ENCODE data around the gene SFTPB. TPM values are rescaled to one million over a fixed set of nuclear protein-coding genes. Genes with fewer than 3 reads are reported as not detected.

The SFTPB gene
- total RNA-seq, 1 experiment from 2014 or later, result not detected

- Histone ChIP-seq H3K9me2 (ENCODE audit: insufficient read depth) (no peaks in the 10 kb centered on the region), H3K79me2 (ENCODE audit: low read depth) (no peaks in the 10 kb centered on the region), H3K27ac (peak overlapping the region; percentile 47), H3K4me3 (no peak overlapping the region), H3K9me3 (ENCODE audit: insufficient read depth, low read depth) (no peaks in the 10 kb centered on the region), H3K4me2 (peak overlapping the region; percentile 21; the same call in 1 of the 2 replicates), H3K27me3 (ENCODE audit: insufficient read depth, low read depth) (no peaks in the 10 kb centered on the region), H3K4me1 (replicated peaks; ENCODE audit: insufficient read depth) (peaks cover 15% of the 10 kb centered on the region), H3K36me3 (ENCODE audit: low read depth) (no peaks in the 10 kb centered on the region), H3F3A (ENCODE audit: insufficient read depth, low read depth) (peaks cover 8% of the 10 kb centered on the region; the same call in 1 of the 2 replicates), H2AFZ (no peak overlapping the region), H4K20me1 (ENCODE audit: insufficient read depth) (no peaks in the 10 kb centered on the region)
- BruUV-seq (replicated peaks), result no TSS peak
- ChIA-PET POLR2A (ENCODE audit: unreplicated experiment) (no interaction called here), CTCF (interaction anchor here (0.6 kb wide), 1 partner anchor 153 kb away, joined by 4 read pairs; no protein-coding TSS in a partner anchor)
- no peak for TF ChIP-seq EZH2 (IDR thresholded peaks at IDR 0.05; ENCODE audit: low read depth)
- TF ChIP-seq CTCF (conservative IDR thresholded peaks at IDR 0.05), result no peak
- DNase-seq, result no peak
- intact Hi-C loops (cut with micrococcal nuclease; ENCODE audit: unreplicated experiment), result no loop called here
These were observed 801 bp upstream of the SFTPB start for GRCh38 chr2:85668857-85669142.

GRCh38 chr2:85667561-85668008, 414 bp downstream of the SFTPB start:
- CTCF ChIA-PET, result no interaction called here
- POLR2A ChIA-PET (ENCODE audit: unreplicated experiment), result no interaction called here
- Histone ChIP-seq H3K4me2 (0 out of 2 replicates have a peak overlapping the region, but pooled peaks have one; percentile 21), H4K20me1 (ENCODE audit: insufficient read depth) (no peaks in the 10 kb centered on the region), H3K27ac (0 out of 2 replicates have a peak overlapping the region, but pooled peaks have one; percentile 8), H3K36me3 (ENCODE audit: low read depth) (no peaks in the 10 kb centered on the region), H3K9me2 (ENCODE audit: insufficient read depth) (no peaks in the 10 kb centered on the region), H3K27me3 (ENCODE audit: insufficient read depth, low read depth) (no peaks in the 10 kb centered on the region), H3K4me1 (replicated peaks; ENCODE audit: insufficient read depth) (peaks cover 20% of the 10 kb centered on the region), H2AFZ (no peak overlapping the region), H3K79me2 (ENCODE audit: low read depth) (no peaks in the 10 kb centered on the region), H3K9me3 (ENCODE audit: insufficient read depth, low read depth) (no peaks in the 10 kb centered on the region), H3F3A (ENCODE audit: insufficient read depth, low read depth) (peaks cover 8% of the 10 kb centered on the region; the same call in 1 of the 2 replicates), H3K4me3 (no peak overlapping the region)
- no peak for DNase-seq
- no peak for TF ChIP-seq CTCF (conservative IDR thresholded peaks at IDR 0.05)
- TF ChIP-seq EZH2 (IDR thresholded peaks at IDR 0.05; ENCODE audit: low read depth), result no peak
- intact Hi-C loops (cut with micrococcal nuclease; ENCODE audit: unreplicated experiment), result no loop called here
- no TSS peak for BruUV-seq (replicated peaks)

GRCh38 chr2:85666435-85667316, 1.3 kb downstream of the SFTPB start:
- no peaks in the 10 kb centered on the region for H4K20me1 ChIP-seq (ENCODE audit: insufficient read depth)
- no TSS peak for BruUV-seq (replicated peaks)
- DNase-seq, result no peak
- no peak overlapping the region for H3K4me3 ChIP-seq
- no peak overlapping the region for H3K4me2 ChIP-seq
- TF ChIP-seq CTCF (conservative IDR thresholded peaks at IDR 0.05) (no peak), EZH2 (IDR thresholded peaks at IDR 0.05; ENCODE audit: low read depth) (no peak)
- H3K9me3 ChIP-seq (ENCODE audit: insufficient read depth, low read depth), result no peaks in the 10 kb centered on the region
- H3K9me2 ChIP-seq (ENCODE audit: insufficient read depth), result no peaks in the 10 kb centered on the region
- ChIA-PET CTCF (no interaction called here), POLR2A (ENCODE audit: unreplicated experiment) (no interaction called here)
- H3K79me2 ChIP-seq (ENCODE audit: low read depth), result no peaks in the 10 kb centered on the region
- intact Hi-C loops (cut with micrococcal nuclease; ENCODE audit: unreplicated experiment), result no loop called here
- no peaks in the 10 kb centered on the region for H3K27me3 ChIP-seq (ENCODE audit: insufficient read depth, low read depth)
- H3K4me1 ChIP-seq (replicated peaks; ENCODE audit: insufficient read depth), result peaks cover 26% of the 10 kb centered on the region
- H3K36me3 ChIP-seq (ENCODE audit: low read depth), result no peaks in the 10 kb centered on the region
- H3K27ac ChIP-seq, result no peak overlapping the region
- no peak overlapping the region for H2AFZ ChIP-seq
- peaks cover 12% of the 10 kb centered on the region; the same call in 1 of the 2 replicates for H3F3A ChIP-seq (ENCODE audit: insufficient read depth, low read depth)

Data from PC-9 (cell line).